ENCODE results near the gene SPOCK2. TPM values are rescaled to one million over a fixed set of nuclear protein-coding genes. Genes with fewer than 3 reads are reported as not detected.

The SPOCK2 gene
- total and polyA plus RNA-seq, 10 of the 15 experiments (the other 5 are each of a cell fraction or from before 2014, with no cell fraction given) = 0.02 to 1.5 (median 0.58) TPM

DNA sequence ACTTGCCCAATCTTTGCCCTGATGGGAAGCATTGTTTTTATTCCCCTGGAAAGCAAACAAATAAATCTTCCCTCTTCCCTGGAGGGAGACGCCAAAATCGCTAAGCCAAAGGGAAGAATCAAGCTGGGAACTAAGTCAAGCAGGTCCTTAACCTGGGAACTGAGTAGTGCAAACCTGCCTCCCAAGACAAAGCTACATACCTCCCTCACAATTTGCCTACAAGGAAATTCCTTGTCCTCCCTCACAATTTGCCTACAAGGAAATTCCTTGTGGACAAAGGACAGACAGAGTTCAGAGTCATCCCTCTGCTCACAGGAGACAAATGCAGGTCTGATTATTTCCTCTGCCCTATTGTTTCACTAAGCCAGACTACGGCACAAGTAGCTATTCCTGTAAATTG lies 50.5 kb downstream of the SPOCK2 start:
- TF ChIP-seq BHLHE40 (IDR thresholded peaks at IDR 0.05; ENCODE audit: borderline replicate concordance in 1 of 2, low read depth in 2 of 2, low read length in 1 of 2) (no peak), PBX3 (IDR thresholded peaks at IDR 0.05; ENCODE audit: insufficient replicate concordance, low read depth, low read length) (no peak), GABPA (IDR thresholded peaks at IDR 0.05; ENCODE audit: low read depth) (no peak), GATAD2B (conservative IDR thresholded peaks at IDR 0.05; ENCODE audit: low read depth) (no peak), STAT3 (IDR thresholded peaks at IDR 0.05; ENCODE audit: low read depth, low read length) (no peak), ZNF217 (IDR thresholded peaks at IDR 0.05) (no peak)
- TF ChIP-seq, protein P1, sequence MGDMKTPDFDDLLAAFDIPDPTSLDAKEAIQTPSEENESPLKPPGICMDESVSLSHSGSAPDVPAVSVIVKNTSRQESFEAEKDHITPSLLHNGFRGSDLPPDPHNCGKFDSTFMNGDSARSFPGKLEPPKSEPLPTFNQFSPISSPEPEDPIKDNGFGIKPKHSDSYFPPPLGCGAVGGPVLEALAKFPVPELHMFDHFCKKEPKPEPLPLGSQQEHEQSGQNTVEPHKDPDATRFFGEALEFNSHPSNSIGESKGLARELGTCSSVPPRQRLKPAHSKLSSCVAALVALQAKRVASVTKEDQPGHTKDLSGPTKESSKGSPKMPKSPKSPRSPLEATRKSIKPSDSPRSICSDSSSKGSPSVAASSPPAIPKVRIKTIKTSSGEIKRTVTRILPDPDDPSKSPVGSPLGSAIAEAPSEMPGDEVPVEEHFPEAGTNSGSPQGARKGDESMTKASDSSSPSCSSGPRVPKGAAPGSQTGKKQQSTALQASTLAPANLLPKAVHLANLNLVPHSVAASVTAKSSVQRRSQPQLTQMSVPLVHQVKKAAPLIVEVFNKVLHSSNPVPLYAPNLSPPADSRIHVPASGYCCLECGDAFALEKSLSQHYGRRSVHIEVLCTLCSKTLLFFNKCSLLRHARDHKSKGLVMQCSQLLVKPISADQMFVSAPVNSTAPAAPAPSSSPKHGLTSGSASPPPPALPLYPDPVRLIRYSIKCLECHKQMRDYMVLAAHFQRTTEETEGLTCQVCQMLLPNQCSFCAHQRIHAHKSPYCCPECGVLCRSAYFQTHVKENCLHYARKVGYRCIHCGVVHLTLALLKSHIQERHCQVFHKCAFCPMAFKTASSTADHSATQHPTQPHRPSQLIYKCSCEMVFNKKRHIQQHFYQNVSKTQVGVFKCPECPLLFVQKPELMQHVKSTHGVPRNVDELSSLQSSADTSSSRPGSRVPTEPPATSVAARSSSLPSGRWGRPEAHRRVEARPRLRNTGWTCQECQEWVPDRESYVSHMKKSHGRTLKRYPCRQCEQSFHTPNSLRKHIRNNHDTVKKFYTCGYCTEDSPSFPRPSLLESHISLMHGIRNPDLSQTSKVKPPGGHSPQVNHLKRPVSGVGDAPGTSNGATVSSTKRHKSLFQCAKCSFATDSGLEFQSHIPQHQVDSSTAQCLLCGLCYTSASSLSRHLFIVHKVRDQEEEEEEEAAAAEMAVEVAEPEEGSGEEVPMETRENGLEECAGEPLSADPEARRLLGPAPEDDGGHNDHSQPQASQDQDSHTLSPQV (IDR thresholded peaks at IDR 0.05) = no peak
- WGBS (ENCODE audit: insufficient coverage, insufficient replicate concordance, low lambda C conversion rate, missing lambda C conversion rate) = 73% methylated on average over 3 of the region's 3 CpGs
- RAD21 ChIA-PET (ENCODE audit: unreplicated experiment) = interaction anchor here (0.6 to 0.9 kb wide), 2 partner anchors 52 to 191 kb away, joined by 3 read pairs; no protein-coding TSS in a partner anchor

More for the DNA sequence above, 50.5 kb downstream of the SPOCK2 start:
- no peak overlapping the region for H2AFZ ChIP-seq (ENCODE audit: control insufficient read depth, low read depth, low read length)
- H3K36me3 ChIP-seq (ENCODE audit: control insufficient read depth in 2 of 2, insufficient read depth in 2 of 2, low read length in 1 of 2) = no peaks in the 10 kb centered on the region
- DNase-seq (ENCODE audit: low read depth, low spot score) (no peak), ATAC-seq (no peak), FAIRE-seq (no peak)
- H3K4me3 ChIP-seq = no peak overlapping the region
- SMC1A ChIA-PET (ENCODE audit: uncharacterized antibody, unreplicated experiment) = interaction anchor here (0.8 to 1.2 kb wide), 2 partner anchors 11 to 141 kb away, joined by 3 read pairs; no protein-coding TSS in a partner anchor
- no peaks in the 10 kb centered on the region for H3K79me2 ChIP-seq (ENCODE audit: control insufficient read depth, insufficient read depth, low read length)
- no peak overlapping the region for H3K9ac ChIP-seq (ENCODE audit: control insufficient read depth, insufficient read depth, low read length)
- no peaks in the 10 kb centered on the region for H4K20me1 ChIP-seq (ENCODE audit: control insufficient read depth, insufficient read depth)
- H3K27me3 ChIP-seq (replicated peaks in 1 of 2; ENCODE audit: control insufficient read depth in 2 of 2, insufficient read depth in 2 of 2, low read length in 1 of 2) = no peaks in the 10 kb centered on the region
- POLR2A ChIA-PET = no interaction called here
- no peaks in the 10 kb centered on the region for H3K4me1 ChIP-seq (ENCODE audit: control insufficient read depth, insufficient read depth, low read length)
- CTCF ChIA-PET = interaction anchor here (0.7 to 2.7 kb wide), 5 partner anchors 11 to 1181 kb away, joined by 3 to 15 read pairs (median 3); no protein-coding TSS in a partner anchor
- H3K4me2 ChIP-seq (ENCODE audit: control insufficient read depth, insufficient read depth) = no peak overlapping the region
- H3K27ac ChIP-seq (ENCODE audit: control insufficient read depth, insufficient read depth) = no peak overlapping the region
- H3K9me3 ChIP-seq (replicated peaks; ENCODE audit: control insufficient read depth, insufficient read depth, low read length) = no peaks in the 10 kb centered on the region
- intact Hi-C loops (cut with micrococcal nuclease; ENCODE audit: unreplicated experiment) (no loop called here), in situ Hi-C loops (cut with MboI) (no loop called here)
- no TSS peak for BruUV-seq (replicated peaks)

Data from GM12878 (cell line).